Suprapubic skin (tissue), 4 donors: ENCODE results near the gene CPOX. TPM values are rescaled to one million over a fixed set of nuclear protein-coding genes. Genes with fewer than 3 reads are reported as not detected.
"Not testable (repeated sequence)": the region's sequence is repeated elsewhere in the genome, so short reads cannot be mapped to it uniquely, and the experiment has no call there.

Source experiments
- DNase-seq, 2 donors: peaks; one replicate each; pipeline ENCODE4 v3.0.0-alpha.2; 2019; ENCODE audit warnings: low spot score in 2 of 2
- H3K27ac ChIP-seq: fragments of 200-600 bp; sonication (generic); one replicate; pipeline ENCODE4 v1.5.1; 2019
- H3K27me3 ChIP-seq: fragments of 200-600 bp; sonication (generic); one replicate; pipeline ENCODE4 v1.5.1; 2019
- H3K36me3 ChIP-seq: fragments of 200-600 bp; sonication (generic); one replicate; pipeline ENCODE4 v1.5.1; 2019
- H3K4me1 ChIP-seq: fragments of 200-600 bp; sonication (generic); one replicate; pipeline ENCODE4 v1.5.1; 2019
- H3K4me3 ChIP-seq: fragments of 200-600 bp; sonication (generic); one replicate; pipeline ENCODE4 v1.5.1; 2019; ENCODE audit warnings: mild to moderate bottlenecking
- H3K9me3 ChIP-seq: fragments of 200-600 bp; sonication (generic); one replicate; pipeline ENCODE4 v1.5.1; 2019
- CTCF ChIP-seq, 2 donors: fragments of 200-600 bp in 1 of 2; fragments of 450-650 bp in 1 of 2; sonication (generic) in 1 of 2; IDR thresholded peaks; one replicate each; pipeline ENCODE4 v1.5.1; 2016 to 2019; ENCODE audit warnings: antibody characterized with exemption in 2 of 2, mild to moderate bottlenecking in 1 of 2, moderate library complexity in 1 of 2
- EP300 ChIP-seq: sonication (generic); formaldehyde crosslinking; IDR thresholded peaks from one replicate; pipeline ENCODE4 v1.6.1; 2017; ENCODE audit warnings: antibody characterized with exemption
- POLR2A ChIP-seq, 2 donors: fragments of 450-650 bp; IDR thresholded peaks; one replicate each; pipeline ENCODE4 v1.6.1; 2017; ENCODE audit warnings: antibody characterized with exemption in 2 of 2, mild to moderate bottlenecking in 2 of 2, moderate library complexity in 2 of 2
- POLR2AphosphoS5 ChIP-seq, 3 donors: sonication (generic); formaldehyde crosslinking; IDR thresholded peaks; one replicate each; pipeline ENCODE4 v1.6.1; 2017; ENCODE audit warnings: antibody characterized with exemption in 3 of 3
- WGBS: methylation state at CpG from one replicate; pipeline ENCODE4 v1.1.5; 2018; 5-methylcytosine and 5-hydroxymethylcytosine counted together
- total RNA-seq, 4 donors: library from RNA; depleted of rRNA; stranded (reverse); fragments of >200 nt; gene quantifications; one replicate each; pipeline ENCODE4 v1.1.0, GENCODE V29; 2016

CPOX gene
- total RNA-seq, 4 donors from 2014 or later = 13.2 to 41.3 (median 21.7) TPM

GRCh38 chr3:98565237-98565643, 28.2 kb downstream of the CPOX start:
- TF ChIP-seq CTCF (IDR thresholded peaks at IDR 0.05) = no peak
- no peak for TF ChIP-seq POLR2A (IDR thresholded peaks at IDR 0.05)
- no peak for TF ChIP-seq POLR2AphosphoS5 (IDR thresholded peaks at IDR 0.05)
- no peak for TF ChIP-seq EP300
- H3K4me1 ChIP-seq = no peaks in the 10 kb centered on the region
- no peak for DNase-seq
- no peaks in the 10 kb centered on the region for H3K27me3 ChIP-seq
- no peaks in the 10 kb centered on the region for H3K36me3 ChIP-seq
- H3K27ac ChIP-seq = no peak overlapping the region
- no peaks in the 10 kb centered on the region for H3K9me3 ChIP-seq
- WGBS = 45% methylated on average over 3 of the region's 3 CpGs
- H3K4me3 ChIP-seq = no peak overlapping the region

- Histone ChIP-seq H3K27me3 (no peaks in the 10 kb centered on the region), H3K27ac (no peak overlapping the region), H3K4me1 (no peaks in the 10 kb centered on the region), H3K36me3 (no peaks in the 10 kb centered on the region), H3K4me3 (no peak overlapping the region), H3K9me3 (no peaks in the 10 kb centered on the region)
- DNase-seq = no peak
- TF ChIP-seq POLR2AphosphoS5 (IDR thresholded peaks at IDR 0.05) (no peak), POLR2A (IDR thresholded peaks at IDR 0.05) (no peak), EP300 (no peak), CTCF (IDR thresholded peaks at IDR 0.05) (no peak)
- 80% methylated on average over 7 of the region's 7 CpGs for WGBS
Observed at GRCh38 chr3:98564282-98565005, 29.0 kb downstream of the CPOX start.

GRCh38 chr3:98563661-98564281, 29.6 kb downstream of the CPOX start:
- H3K4me1 ChIP-seq = no peaks in the 10 kb centered on the region
- no peaks in the 10 kb centered on the region for H3K36me3 ChIP-seq
- DNase-seq = no peak
- WGBS = 78% methylated on average over 2 of the region's 4 CpGs
- no peaks in the 10 kb centered on the region for H3K27me3 ChIP-seq
- H3K27ac ChIP-seq = no peak overlapping the region
- no peak overlapping the region for H3K4me3 ChIP-seq
- TF ChIP-seq EP300 (no peak), CTCF (IDR thresholded peaks at IDR 0.05) (no peak), POLR2A (IDR thresholded peaks at IDR 0.05) (no peak), POLR2AphosphoS5 (IDR thresholded peaks at IDR 0.05) (no peak)
- no peaks in the 10 kb centered on the region for H3K9me3 ChIP-seq

GRCh38 chr3:98561727-98562521, 31.5 kb downstream of the CPOX start:
- no peaks in the 10 kb centered on the region for H3K9me3 ChIP-seq
- DNase-seq = no peak
- H3K4me1 ChIP-seq = no peaks in the 10 kb centered on the region
- no peaks in the 10 kb centered on the region for H3K27me3 ChIP-seq
- 83% methylated on average over 5 of the region's 5 CpGs for WGBS
- no peak overlapping the region for H3K27ac ChIP-seq
- H3K4me3 ChIP-seq = no peak overlapping the region
- H3K36me3 ChIP-seq = no peaks in the 10 kb centered on the region
- TF ChIP-seq POLR2AphosphoS5 (IDR thresholded peaks at IDR 0.05) (no peak), POLR2A (IDR thresholded peaks at IDR 0.05) (no peak), CTCF (IDR thresholded peaks at IDR 0.05) (no peak), EP300 (no peak)

GRCh38 chr3:98560911-98561310, 32.5 kb downstream of the CPOX start:
- DNase-seq = no peak
- no peaks in the 10 kb centered on the region for H3K27me3 ChIP-seq
- 94% methylated on average over 2 of the region's 2 CpGs for WGBS
- no peaks in the 10 kb centered on the region for H3K4me1 ChIP-seq
- no peaks in the 10 kb centered on the region for H3K36me3 ChIP-seq
- no peaks in the 10 kb centered on the region for H3K9me3 ChIP-seq
- no peak for TF ChIP-seq EP300
- no peak for TF ChIP-seq POLR2AphosphoS5 (IDR thresholded peaks at IDR 0.05)
- no peak for TF ChIP-seq POLR2A (IDR thresholded peaks at IDR 0.05)
- TF ChIP-seq CTCF (IDR thresholded peaks at IDR 0.05) = no peak
- H3K27ac ChIP-seq = no peak overlapping the region
- H3K4me3 ChIP-seq = no peak overlapping the region

GRCh38 chr3:98559769-98560168, 33.6 kb downstream of the CPOX start:
- H3K4me3 ChIP-seq, H3K27ac ChIP-seq, DNase-seq, H3K9me3 ChIP-seq, H3K36me3 ChIP-seq, H3K27me3 ChIP-seq, H3K4me1 ChIP-seq: not testable (repeated sequence)
- 100% methylated on average over 2 of the region's 2 CpGs for WGBS
